ENCODE data around the gene GLUD1. TPM values are rescaled to one million over a fixed set of nuclear protein-coding genes. Genes with fewer than 3 reads are reported as not detected.
"Not testable (repeated sequence)": the region's sequence is repeated elsewhere in the genome, so short reads cannot be mapped to it uniquely, and the experiment has no call there.

The GLUD1 gene
- total RNA-seq, 1 donor from 2014 or later, result 120 TPM

GRCh38 chr10:87092861-87093631 lies 1.6 kb downstream of the GLUD1 start:
- H3K27me3 ChIP-seq, result no peaks in the 10 kb centered on the region
- H3K9me3 ChIP-seq, result no peaks in the 10 kb centered on the region
- peak overlapping the region; percentile 82 for H3K4me3 ChIP-seq
- H3K27ac ChIP-seq, result peak overlapping the region; percentile 90
- DNase-seq (no peak), ATAC-seq (no peak)
- TF ChIP-seq CTCF (IDR thresholded peaks at IDR 0.05), result no peak
- peaks cover 41% of the 10 kb centered on the region for H3K4me1 ChIP-seq
- intact Hi-C loops (cut with DNase I), result no loop called here
- no peaks in the 10 kb centered on the region for H3K36me3 ChIP-seq

DNA sequence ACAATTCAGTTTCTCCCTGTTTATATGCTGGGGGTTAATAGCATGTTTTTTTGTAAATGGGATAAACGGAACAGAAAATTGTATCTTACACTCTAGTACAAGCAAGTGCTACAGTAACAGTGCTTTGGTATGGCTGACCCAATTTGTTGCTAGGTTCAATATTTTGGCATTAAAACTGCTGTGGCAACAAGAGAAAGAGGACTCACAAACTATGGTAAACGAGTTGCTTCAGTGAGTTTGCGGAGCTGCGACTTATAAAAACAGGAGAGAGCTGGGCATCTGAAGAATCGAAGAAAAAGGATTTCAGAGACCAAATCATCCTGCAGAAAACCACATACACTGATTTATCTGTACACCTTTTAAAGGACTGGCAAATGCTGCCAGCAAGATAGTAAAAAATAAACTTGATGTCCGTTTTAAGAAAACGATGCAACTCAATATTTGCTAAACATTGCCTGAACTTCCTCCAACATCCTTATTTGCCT lies 2.2 kb downstream of the GLUD1 start:
- DNase-seq (no peak), ATAC-seq (no peak)
- H3K9me3 ChIP-seq, result no peaks in the 10 kb centered on the region
- H3K27me3 ChIP-seq, result no peaks in the 10 kb centered on the region
- intact Hi-C loops (cut with DNase I), result no loop called here
- H3K4me1 ChIP-seq, result peaks cover 41% of the 10 kb centered on the region
- no peak for TF ChIP-seq CTCF (IDR thresholded peaks at IDR 0.05)
- peak overlapping the region; percentile 82 for H3K4me3 ChIP-seq
- H3K27ac ChIP-seq, result peak overlapping the region; percentile 90
- no peaks in the 10 kb centered on the region for H3K36me3 ChIP-seq

DNA sequence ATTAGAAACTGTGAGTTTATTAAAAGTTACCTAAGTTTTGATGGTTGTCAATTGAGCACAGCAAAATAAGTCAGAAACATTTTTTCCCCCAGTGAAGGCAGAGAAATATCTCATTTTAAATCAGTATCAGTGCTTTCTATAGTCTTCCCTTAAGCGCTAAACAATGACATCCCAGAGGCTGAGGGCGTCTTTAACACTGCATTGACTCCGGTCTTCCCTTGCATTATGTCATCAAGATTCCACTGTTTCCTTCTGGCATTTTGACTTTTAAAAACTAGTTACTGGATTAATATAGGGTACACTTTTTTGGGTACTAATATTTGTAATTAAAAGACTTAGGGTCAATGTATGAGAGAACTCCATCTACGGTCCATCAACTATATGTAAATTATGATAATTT lies 3.9 kb downstream of the GLUD1 start:
- no peak for TF ChIP-seq CTCF (IDR thresholded peaks at IDR 0.05)
- Histone ChIP-seq H3K36me3 (no peaks in the 10 kb centered on the region), H3K4me1 (peaks cover 31% of the 10 kb centered on the region), H3K27ac (no peak overlapping the region), H3K27me3 (no peaks in the 10 kb centered on the region), H3K4me3 (no peak overlapping the region), H3K9me3 (no peaks in the 10 kb centered on the region)
- ATAC-seq, result no peak
- no peak for DNase-seq
- intact Hi-C loops (cut with DNase I), result no loop called here

GRCh38 chr10:87089746-87090145 lies 4.9 kb downstream of the GLUD1 start:
- TF ChIP-seq CTCF (IDR thresholded peaks at IDR 0.05), result no peak
- intact Hi-C loops (cut with DNase I), result no loop called here
- no peak for ATAC-seq
- H3K36me3 ChIP-seq, result no peaks in the 10 kb centered on the region
- no peak overlapping the region for H3K27ac ChIP-seq
- H3K4me1 ChIP-seq, result peaks cover 33% of the 10 kb centered on the region
- no peaks in the 10 kb centered on the region for H3K9me3 ChIP-seq
- H3K4me3 ChIP-seq, result no peak overlapping the region
- no peak for DNase-seq
- H3K27me3 ChIP-seq, result no peaks in the 10 kb centered on the region

DNA sequence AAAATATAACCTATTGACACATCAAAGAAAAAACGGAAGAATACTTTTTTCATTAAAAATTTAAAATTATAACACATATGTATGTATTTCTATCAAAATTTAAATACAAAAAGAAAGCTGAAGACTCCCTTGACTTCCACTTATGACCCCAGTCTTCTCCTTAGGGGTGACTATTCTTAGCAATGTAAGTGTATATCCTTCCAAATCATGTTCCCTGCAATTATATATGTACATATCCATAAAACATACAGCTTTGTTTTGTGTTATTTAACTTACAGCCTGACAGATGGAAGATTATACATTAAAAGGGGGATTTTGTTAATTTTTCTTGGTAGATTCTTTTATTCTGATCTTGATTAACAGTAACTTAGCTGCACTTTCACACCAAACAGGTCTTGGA lies 9.1 kb downstream of the GLUD1 start:
- intact Hi-C loops (cut with DNase I), result no loop called here
- Histone ChIP-seq H3K4me1 (peaks cover 33% of the 10 kb centered on the region), H3K27me3 (no peaks in the 10 kb centered on the region), H3K4me3 (no peak overlapping the region), H3K36me3 (no peaks in the 10 kb centered on the region), H3K9me3 (no peaks in the 10 kb centered on the region), H3K27ac (no peak overlapping the region)
- TF ChIP-seq CTCF (IDR thresholded peaks at IDR 0.05), result no peak
- no peak for DNase-seq
- ATAC-seq, result no peak

- Histone ChIP-seq H3K4me1 (peaks cover 26% of the 10 kb centered on the region), H3K27ac (peak overlapping the region; percentile 56)
- intact Hi-C loops (cut with DNase I); H3K9me3 ChIP-seq; H3K27me3 ChIP-seq; ATAC-seq; H3K4me3 ChIP-seq; H3K36me3 ChIP-seq; DNase-seq: not testable (repeated sequence)
These were observed 10.3 kb downstream of the GLUD1 start for GRCh38 chr10:87084291-87084782.

GRCh38 chr10:87083576-87084290 lies 10.9 kb downstream of the GLUD1 start:
- not testable (repeated sequence) for DNase-seq
- H3K4me1 ChIP-seq, result peaks cover 26% of the 10 kb centered on the region

GRCh38 chr10:87082219-87082618 lies 12.4 kb downstream of the GLUD1 start:
- H3K36me3 ChIP-seq; H3K4me3 ChIP-seq; DNase-seq; intact Hi-C loops (cut with DNase I); H3K9me3 ChIP-seq; H3K27me3 ChIP-seq: not testable (repeated sequence)
- H3K27ac ChIP-seq, result peak overlapping the region; percentile 13
- H3K4me1 ChIP-seq, result peaks cover 26% of the 10 kb centered on the region
- peak; percentile 66 for ATAC-seq

More at GRCh38 chr10:87083576-87084290, 10.9 kb downstream of the GLUD1 start:
- H3K9me3 ChIP-seq; H3K4me3 ChIP-seq; H3K36me3 ChIP-seq; intact Hi-C loops (cut with DNase I); H3K27me3 ChIP-seq: not testable (repeated sequence)
- peak overlapping the region; percentile 56 for H3K27ac ChIP-seq
- peak; percentile 50 for ATAC-seq

DNA sequence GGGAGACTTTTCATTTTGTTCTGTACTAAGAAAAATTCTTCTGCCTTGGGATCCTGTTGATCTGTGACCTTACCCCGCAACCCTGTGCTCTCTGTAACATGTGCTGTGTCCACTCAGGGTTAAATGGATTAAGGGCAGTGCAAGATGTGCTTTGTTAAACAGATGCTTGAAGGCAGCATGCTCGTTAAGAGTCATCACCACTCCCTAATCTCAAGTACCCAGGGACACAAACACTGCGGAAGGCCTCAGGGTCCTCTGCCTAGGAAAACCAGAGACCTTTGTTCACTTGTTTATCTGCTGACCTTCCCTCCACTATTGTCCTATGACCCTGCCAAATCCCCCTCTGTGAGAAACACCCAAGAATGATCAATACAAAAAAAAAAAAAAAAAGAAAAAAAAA lies 13.1 kb downstream of the GLUD1 start:
- H3K36me3 ChIP-seq; H3K4me3 ChIP-seq; ATAC-seq; H3K27me3 ChIP-seq; H3K9me3 ChIP-seq; DNase-seq; H3K27ac ChIP-seq; intact Hi-C loops (cut with DNase I): not testable (repeated sequence)
- peaks cover 26% of the 10 kb centered on the region for H3K4me1 ChIP-seq
